Measurements from ENCODE around the gene EFCAB12. TPM values are rescaled to one million over a fixed set of nuclear protein-coding genes. Genes with fewer than 3 reads are reported as not detected.

The EFCAB12 gene
- total RNA-seq, 3 donors from 2014 or later (not counting 1 experiment from before 2014, with no cell fraction given) = 0.94 to 3.3 (median 1.4) TPM

- H3K4me1 ChIP-seq (ENCODE audit: control insufficient read depth, insufficient read depth, low read length) = peaks cover 7% of the 10 kb centered on the region
- intact Hi-C loops (cut with micrococcal nuclease) = no loop called here
- Mint-ChIP-seq H3K27me3 (ENCODE audit: low read depth in 2 of 2) (peaks cover 0 to 3% of the 10 kb centered on the region in 2 donors), H3K4me1 (peaks cover 6 to 8% of the 10 kb centered on the region in 2 donors), H3K4me3 (no peak overlapping the region), H3K27ac (no peak overlapping the region), H3K36me3 (no peaks in the 10 kb centered on the region), H3K9me3 (no peaks in the 10 kb centered on the region)
- no peaks in the 10 kb centered on the region for H3K36me3 ChIP-seq (ENCODE audit: control insufficient read depth, insufficient read depth, low read length)
- H3K9me3 ChIP-seq (ENCODE audit: control insufficient read depth, insufficient read depth, low read length) = no peaks in the 10 kb centered on the region
- DNase-seq (no peak), ATAC-seq (no peak)
- TF ChIP-seq CTCF (IDR thresholded peaks at IDR 0.05) = no peak
- no peaks in the 10 kb centered on the region for H3K27me3 ChIP-seq (ENCODE audit: control insufficient read depth, insufficient read depth, low read length)
- H3K27ac ChIP-seq (ENCODE audit: low read length) = no peak overlapping the region
- no peak overlapping the region for H3K4me3 ChIP-seq (ENCODE audit: low read length)
- WGBS (ENCODE audit: insufficient coverage) = 86% methylated on average over 1 of the region's 1 CpG
Observed at GRCh38 chr3:129422897-129423296, 5.5 kb downstream of the EFCAB12 start.

GRCh38 chr3:129421988-129422745, 6.3 kb downstream of the EFCAB12 start:
- H3K27ac ChIP-seq (ENCODE audit: low read length) = no peak overlapping the region
- peaks cover 0 to under 1% of the 10 kb centered on the region in 2 donors for H3K4me1 Mint-ChIP-seq
- H3K4me3 Mint-ChIP-seq = no peak overlapping the region
- H3K4me1 ChIP-seq (ENCODE audit: control insufficient read depth, insufficient read depth, low read length) = no peaks in the 10 kb centered on the region
- H3K27me3 Mint-ChIP-seq (ENCODE audit: low read depth in 2 of 2) = peaks cover 0 to 3% of the 10 kb centered on the region in 2 donors
- intact Hi-C loops (cut with micrococcal nuclease) = no loop called here
- 80% methylated on average over 5 of the region's 6 CpGs for WGBS (ENCODE audit: insufficient coverage)
- no peaks in the 10 kb centered on the region for H3K27me3 ChIP-seq (ENCODE audit: control insufficient read depth, insufficient read depth, low read length)
- no peak for DNase-seq
- no peaks in the 10 kb centered on the region for H3K9me3 Mint-ChIP-seq
- H3K4me3 ChIP-seq (ENCODE audit: low read length) = no peak overlapping the region
- H3K9me3 ChIP-seq (ENCODE audit: control insufficient read depth, insufficient read depth, low read length) = no peaks in the 10 kb centered on the region
- no peaks in the 10 kb centered on the region for H3K36me3 Mint-ChIP-seq
- H3K27ac Mint-ChIP-seq = no peak overlapping the region
- H3K36me3 ChIP-seq (ENCODE audit: control insufficient read depth, insufficient read depth, low read length) = no peaks in the 10 kb centered on the region
- TF ChIP-seq CTCF (IDR thresholded peaks at IDR 0.05) = no peak
- no peak for ATAC-seq

- TF ChIP-seq CTCF (IDR thresholded peaks at IDR 0.05) = no peak
- Mint-ChIP-seq H3K36me3 (no peaks in the 10 kb centered on the region), H3K4me1 (no peaks in the 10 kb centered on the region), H3K27ac (no peak overlapping the region), H3K9me3 (no peaks in the 10 kb centered on the region), H3K4me3 (no peak overlapping the region), H3K27me3 (ENCODE audit: low read depth in 2 of 2) (peaks cover 0 to 3% of the 10 kb centered on the region in 2 donors)
- H3K27me3 ChIP-seq (ENCODE audit: control insufficient read depth, insufficient read depth, low read length) = no peaks in the 10 kb centered on the region
- DNase-seq (no peak), ATAC-seq (no peak)
- no peaks in the 10 kb centered on the region for H3K36me3 ChIP-seq (ENCODE audit: control insufficient read depth, insufficient read depth, low read length)
- H3K4me3 ChIP-seq (ENCODE audit: low read length) = no peak overlapping the region
- no peaks in the 10 kb centered on the region for H3K9me3 ChIP-seq (ENCODE audit: control insufficient read depth, insufficient read depth, low read length)
- H3K4me1 ChIP-seq (ENCODE audit: control insufficient read depth, insufficient read depth, low read length) = no peaks in the 10 kb centered on the region
- 95% methylated on average over 11 of the region's 12 CpGs for WGBS (ENCODE audit: insufficient coverage)
- no peak overlapping the region for H3K27ac ChIP-seq (ENCODE audit: low read length)
- intact Hi-C loops (cut with micrococcal nuclease) = no loop called here
Observed at GRCh38 chr3:129421236-129421883, 7.1 kb downstream of the EFCAB12 start.

Data from natural killer cell (primary cell).